Hematopoietic multipotent progenitor cell (in vitro differentiated cells): ENCODE data around the gene FBXO34. TPM values are rescaled to one million over a fixed set of nuclear protein-coding genes. Genes with fewer than 3 reads are reported as not detected.
"Not testable (repeated sequence)": the region's sequence is repeated elsewhere in the genome, so short reads cannot be mapped to it uniquely, and the experiment has no call there.

Experiments
- DNase-seq, 3 donors: peaks; one replicate each; pipeline ENCODE4 v3.0.0-alpha.2; 2011 to 2015; ENCODE audit warnings: low read depth in 2 of 3, low spot score in 2 of 3
- total RNA-seq: library from RNA; depleted of rRNA; stranded (reverse); fragments of >200 nt; gene quantifications from one replicate; pipeline ENCODE4 v1.2.3, GENCODE V29; 2012

Gene FBXO34
- total RNA-seq, 1 donor = 19.4 TPM

- peak in 1 of 3 donors; percentile 17 for DNase-seq
These were observed 102.8 kb downstream of the FBXO34 start for GRCh38 chr14:55373784-55374705.

DNA sequence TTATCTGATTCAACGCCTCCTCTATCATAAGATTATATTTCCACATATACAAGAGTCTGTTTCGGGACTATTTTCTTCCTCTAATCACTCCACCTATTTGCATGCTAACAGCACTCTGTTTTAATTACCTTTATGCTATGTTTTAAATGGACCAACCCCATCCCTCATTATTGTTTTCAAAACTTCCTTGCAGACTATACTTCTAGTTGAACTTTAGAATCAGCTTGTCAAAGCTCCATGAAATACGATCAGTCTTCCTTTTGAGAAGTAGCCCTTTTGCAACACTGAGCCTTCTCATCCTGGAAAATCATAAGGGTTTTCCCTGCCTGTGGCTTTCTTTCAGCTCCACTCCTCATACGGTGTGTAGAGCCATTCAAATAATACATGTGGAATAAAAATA is 103.5 kb downstream of the FBXO34 start:
- no peak for DNase-seq

GRCh38 chr14:55377236-55377635 is 106.0 kb downstream of the FBXO34 start:
- DNase-seq = no peak

DNA sequence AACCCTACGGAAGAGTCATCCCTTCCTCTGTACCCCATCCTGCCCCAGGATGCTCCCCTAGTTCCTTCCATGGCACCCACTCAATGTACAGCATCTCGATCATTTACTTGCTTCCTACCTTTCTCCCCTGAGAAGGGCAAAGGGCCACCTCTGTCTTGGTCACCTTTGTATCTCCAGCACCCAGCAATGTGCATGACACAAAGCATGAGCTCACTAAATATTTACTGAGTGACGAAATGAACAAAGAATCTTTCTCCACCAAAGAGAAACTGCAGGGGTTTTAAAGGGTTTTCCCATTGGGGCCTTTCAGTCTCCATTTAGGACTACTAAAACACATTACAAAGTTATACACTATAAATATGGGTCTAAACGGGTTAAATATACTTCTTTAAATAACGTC is 109.8 kb downstream of the FBXO34 start:
- no peak for DNase-seq

DNA sequence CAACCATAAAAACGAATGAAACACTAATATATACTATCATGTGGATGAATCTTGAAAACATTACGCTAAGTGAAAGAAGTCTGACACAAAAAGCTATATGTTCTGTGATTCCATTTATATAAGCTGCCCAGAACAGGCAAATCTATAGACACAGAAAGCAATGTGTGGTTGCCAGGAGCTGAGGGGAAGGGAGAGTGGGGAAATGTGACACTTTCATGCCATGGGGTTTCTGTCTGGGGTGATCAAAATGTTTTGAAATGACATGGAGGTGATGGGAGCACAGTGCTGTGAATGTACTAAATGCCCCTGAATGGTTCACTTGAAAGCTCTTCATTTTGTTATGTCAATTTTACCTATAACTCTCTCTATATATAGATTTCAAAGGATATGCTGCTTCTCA is 110.3 kb downstream of the FBXO34 start:
- no peak for DNase-seq

DNA sequence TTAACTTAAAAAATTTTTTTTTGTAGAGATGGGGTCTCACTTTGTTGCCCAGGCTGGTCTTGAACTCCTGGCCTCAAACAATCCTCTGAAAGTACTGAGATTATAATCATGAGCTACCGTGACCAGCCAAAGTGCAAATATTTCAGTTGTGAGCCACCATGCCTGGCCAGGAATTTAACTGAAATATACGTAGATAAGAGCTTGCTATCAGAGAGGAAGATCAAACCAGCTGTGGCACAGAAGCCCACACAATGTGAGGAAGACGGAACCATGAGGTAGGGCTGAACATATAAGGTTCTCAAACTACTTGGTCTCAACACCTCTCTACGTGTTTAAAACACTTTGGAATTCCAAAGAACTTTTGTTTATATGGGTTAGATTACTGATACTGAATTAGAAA is 111.3 kb downstream of the FBXO34 start:
- no peak for DNase-seq

- DNase-seq = not testable (repeated sequence)
These were observed 111.8 kb downstream of the FBXO34 start for GRCh38 chr14:55383056-55383466.

- peak in 2 of 3 donors; percentile 31 for DNase-seq
These were observed 112.4 kb downstream of the FBXO34 start for GRCh38 chr14:55383541-55384140.

GRCh38 chr14:55384536-55384935 is 113.3 kb downstream of the FBXO34 start:
- DNase-seq = no peak

DNA sequence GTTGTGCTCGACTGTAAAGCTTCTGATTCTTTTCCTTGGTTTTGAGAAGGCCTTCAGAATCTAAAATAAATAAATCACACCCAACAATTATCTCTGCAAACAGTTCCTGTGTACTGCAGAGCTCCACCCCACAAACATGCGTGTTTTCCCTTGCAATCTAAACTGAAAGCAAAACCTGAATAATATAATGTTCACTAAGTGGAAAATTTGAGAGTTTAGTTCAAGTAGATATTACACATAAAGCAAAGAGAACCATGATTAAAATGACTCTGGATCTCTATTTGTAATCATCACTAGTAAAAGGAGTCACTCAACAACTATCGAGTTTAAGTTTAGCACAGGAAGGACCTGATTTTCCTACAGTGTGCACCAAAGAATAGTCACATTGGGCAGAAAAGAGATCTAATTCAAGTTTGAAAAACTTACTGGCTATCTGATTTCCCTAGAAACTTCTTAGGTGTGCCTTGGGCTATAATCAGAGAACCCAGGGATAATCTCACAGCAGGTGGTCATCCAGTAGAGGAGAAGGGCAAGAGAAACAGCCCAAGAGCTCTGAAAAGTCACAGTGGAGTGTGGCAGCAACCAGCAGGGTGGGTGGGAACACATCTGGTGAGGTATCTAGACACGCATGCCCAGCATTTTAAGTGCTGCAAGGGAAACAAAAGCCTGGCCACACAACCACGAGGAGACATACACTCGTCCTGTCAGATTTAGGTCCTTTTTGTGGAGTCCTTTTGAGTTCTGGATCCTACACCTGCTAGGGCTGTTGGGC is 115.0 kb downstream of the FBXO34 start:
- no peak for DNase-seq

GRCh38 chr14:55387121-55387520 is 115.9 kb downstream of the FBXO34 start:
- DNase-seq = no peak

DNA sequence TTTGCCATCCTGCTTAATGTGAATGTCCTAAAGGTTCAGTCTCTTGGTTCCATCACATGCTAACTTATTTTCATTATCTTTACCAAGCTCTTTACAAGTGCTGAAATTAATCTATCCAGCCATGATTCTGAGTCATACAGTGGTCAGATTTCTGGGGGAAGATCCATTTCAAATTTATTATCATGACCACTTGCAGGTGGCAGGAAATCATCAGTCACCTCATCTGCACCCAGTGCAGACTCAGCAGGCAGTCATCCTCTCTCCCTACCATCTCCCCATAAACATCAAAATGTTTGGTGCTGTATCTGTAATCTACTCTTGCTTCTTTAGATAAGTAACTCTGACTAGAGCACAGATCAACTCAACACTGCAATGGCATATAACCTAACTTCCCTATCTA is 116.9 kb downstream of the FBXO34 start:
- no peak for DNase-seq

DNA sequence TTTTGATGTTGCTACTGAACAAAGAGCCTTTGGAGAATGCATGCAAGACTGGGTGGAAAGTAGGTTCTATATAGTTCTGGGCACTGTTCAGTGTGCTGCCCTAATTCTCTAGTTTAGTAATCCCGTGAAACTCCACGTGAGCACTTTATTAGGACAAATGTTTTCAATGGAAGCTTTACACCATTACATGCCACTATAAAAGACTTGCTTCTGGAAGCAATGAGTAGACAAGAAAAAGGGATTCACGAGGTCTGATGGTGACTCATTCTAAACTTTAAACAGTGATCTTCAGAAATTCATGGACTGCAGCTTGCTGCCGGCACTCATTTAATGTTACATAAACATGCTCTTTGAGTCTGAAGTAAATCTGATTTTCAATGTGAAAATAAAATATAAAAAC is 118.1 kb downstream of the FBXO34 start:
- no peak for DNase-seq

DNA sequence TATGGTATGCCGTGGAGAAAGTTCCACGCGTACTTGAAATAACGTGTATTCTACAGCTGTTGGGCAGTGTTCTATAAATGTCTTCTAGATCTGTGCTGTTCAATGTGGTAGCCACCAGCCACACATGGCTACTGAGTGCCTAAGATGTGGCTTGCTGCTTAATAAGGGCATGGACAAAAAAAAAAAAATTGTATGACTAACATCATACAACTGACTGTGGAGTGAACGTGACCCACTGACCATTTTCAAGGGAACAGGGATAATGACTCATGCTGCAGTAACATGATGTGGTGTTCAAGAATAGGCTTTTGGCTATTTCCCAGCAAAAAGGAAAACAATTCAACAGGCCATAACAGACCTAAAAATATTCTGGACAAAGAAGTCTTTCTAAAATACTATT is 127.5 kb downstream of the FBXO34 start:
- DNase-seq = no peak

DNA sequence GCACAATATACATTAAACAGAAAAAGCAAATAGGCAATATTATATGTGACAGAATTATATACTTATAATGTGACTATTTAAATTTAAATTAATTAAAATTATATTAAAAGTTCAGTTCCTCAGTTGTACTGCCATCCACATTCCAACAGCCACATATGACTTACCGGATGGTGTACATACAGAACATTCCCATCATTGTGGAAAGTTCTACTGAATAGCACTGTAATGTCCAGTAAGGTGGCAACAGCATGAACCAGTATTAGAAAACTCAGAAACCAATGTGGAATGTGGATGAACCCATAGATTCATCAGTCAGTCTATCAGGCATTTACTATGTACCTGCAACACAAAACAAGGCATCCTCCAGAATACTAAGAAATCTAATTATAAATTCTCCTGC is 128.0 kb downstream of the FBXO34 start:
- DNase-seq = no peak

DNA sequence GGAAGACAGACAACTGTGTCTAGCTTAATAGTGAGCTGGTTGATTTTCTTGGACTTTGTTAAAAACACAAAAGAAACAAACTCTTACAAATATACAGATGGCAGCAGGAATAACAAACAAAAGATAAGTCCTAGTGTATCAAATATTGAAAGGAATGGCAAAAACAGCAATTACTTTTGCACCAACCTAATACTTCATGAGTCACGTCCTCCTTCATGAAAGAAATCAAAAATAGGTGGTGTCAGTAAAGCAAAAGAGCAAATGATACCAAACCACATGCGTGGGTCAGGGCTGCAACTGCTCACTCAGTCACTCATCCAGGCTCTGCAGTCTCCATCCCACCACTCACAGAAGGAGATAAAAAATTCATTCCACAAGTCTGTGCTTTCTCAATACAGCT is 128.6 kb downstream of the FBXO34 start:
- DNase-seq = no peak

DNA sequence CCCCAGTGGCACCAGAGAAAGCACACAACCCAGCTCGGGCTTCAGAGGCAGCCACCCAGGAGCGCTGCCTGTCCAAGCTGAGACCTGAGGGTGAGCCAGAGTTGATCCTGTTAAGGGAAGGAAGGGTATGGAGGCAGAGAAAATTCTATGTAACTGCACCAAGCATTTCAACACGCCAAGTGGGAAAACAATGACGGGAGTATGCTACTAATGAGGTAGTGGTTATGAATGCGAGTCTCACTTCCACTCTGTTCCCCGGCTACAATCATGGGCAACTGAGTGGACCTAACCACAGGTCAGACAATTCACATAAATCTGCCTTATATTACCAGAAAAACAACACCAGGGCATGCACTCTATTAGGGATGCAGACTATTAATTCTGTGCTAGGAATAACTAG is 130.5 kb downstream of the FBXO34 start:
- DNase-seq = no peak
